SK-N-SH (cell line): ENCODE measurements around the gene USP28.
"Not testable (repeated sequence)": the region's sequence is repeated elsewhere in the genome, so short reads cannot be mapped to it uniquely, and the experiment has no call there.

Source experiments
- CHD2 ChIP-seq: fragments of 150-350 bp; IDR thresholded peaks from 2 replicates; pipeline ENCODE4 v1.6.1; 2018; ENCODE audit warnings: low read length; ENCODE audit not compliant: partially characterized antibody
- POLR2AphosphoS5 ChIP-seq: IDR thresholded peaks from 2 replicates; pipeline ENCODE4 v1.6.1; 2012; ENCODE audit warnings: low read depth, low read length
- SMC3 ChIP-seq: IDR thresholded peaks from 2 replicates; pipeline ENCODE4 v1.6.1; 2012; ENCODE audit warnings: low read depth, low read length, improper control_type of control experiment
- TF ChIP-seq, protein P1 (sequence below): fragments of 200-600 bp; sonication (generic); IDR thresholded peaks from 2 replicates; pipeline ENCODE4 v1.6.1; 2017; ENCODE audit warnings: antibody characterized with exemption, mild to moderate bottlenecking, moderate library complexity
- TF ChIP-seq, protein P2 (sequence below): IDR thresholded peaks from 2 replicates; pipeline ENCODE4 v1.4.0; 2012; ENCODE audit warnings: low read depth, borderline replicate concordance

- TF ChIP-seq, protein P1, sequence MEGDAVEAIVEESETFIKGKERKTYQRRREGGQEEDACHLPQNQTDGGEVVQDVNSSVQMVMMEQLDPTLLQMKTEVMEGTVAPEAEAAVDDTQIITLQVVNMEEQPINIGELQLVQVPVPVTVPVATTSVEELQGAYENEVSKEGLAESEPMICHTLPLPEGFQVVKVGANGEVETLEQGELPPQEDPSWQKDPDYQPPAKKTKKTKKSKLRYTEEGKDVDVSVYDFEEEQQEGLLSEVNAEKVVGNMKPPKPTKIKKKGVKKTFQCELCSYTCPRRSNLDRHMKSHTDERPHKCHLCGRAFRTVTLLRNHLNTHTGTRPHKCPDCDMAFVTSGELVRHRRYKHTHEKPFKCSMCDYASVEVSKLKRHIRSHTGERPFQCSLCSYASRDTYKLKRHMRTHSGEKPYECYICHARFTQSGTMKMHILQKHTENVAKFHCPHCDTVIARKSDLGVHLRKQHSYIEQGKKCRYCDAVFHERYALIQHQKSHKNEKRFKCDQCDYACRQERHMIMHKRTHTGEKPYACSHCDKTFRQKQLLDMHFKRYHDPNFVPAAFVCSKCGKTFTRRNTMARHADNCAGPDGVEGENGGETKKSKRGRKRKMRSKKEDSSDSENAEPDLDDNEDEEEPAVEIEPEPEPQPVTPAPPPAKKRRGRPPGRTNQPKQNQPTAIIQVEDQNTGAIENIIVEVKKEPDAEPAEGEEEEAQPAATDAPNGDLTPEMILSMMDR, result not testable (repeated sequence)
- TF ChIP-seq SMC3, CHD2, POLR2AphosphoS5: not testable (repeated sequence)
- TF ChIP-seq, protein P2, sequence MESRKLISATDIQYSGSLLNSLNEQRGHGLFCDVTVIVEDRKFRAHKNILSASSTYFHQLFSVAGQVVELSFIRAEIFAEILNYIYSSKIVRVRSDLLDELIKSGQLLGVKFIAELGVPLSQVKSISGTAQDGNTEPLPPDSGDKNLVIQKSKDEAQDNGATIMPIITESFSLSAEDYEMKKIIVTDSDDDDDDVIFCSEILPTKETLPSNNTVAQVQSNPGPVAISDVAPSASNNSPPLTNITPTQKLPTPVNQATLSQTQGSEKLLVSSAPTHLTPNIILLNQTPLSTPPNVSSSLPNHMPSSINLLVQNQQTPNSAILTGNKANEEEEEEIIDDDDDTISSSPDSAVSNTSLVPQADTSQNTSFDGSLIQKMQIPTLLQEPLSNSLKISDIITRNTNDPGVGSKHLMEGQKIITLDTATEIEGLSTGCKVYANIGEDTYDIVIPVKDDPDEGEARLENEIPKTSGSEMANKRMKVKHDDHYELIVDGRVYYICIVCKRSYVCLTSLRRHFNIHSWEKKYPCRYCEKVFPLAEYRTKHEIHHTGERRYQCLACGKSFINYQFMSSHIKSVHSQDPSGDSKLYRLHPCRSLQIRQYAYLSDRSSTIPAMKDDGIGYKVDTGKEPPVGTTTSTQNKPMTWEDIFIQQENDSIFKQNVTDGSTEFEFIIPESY, result not testable (repeated sequence)
Observed at GRCh38 chr11:113763040-113763439, 112.3 kb downstream of the USP28 start.
